Activated CD4-positive, alpha-beta T cell treated with anti-CD3 and anti-CD28 coated beads, Interleukin-2, amount 10 ng/mL, durations not matched to agents 24 days and 14 days (primary cell): ENCODE measurements around the gene PDZD4. TPM values are rescaled to one million over a fixed set of nuclear protein-coding genes. Genes with fewer than 3 reads are reported as not detected.
"Not testable (repeated sequence)": the region's sequence is repeated elsewhere in the genome, so short reads cannot be mapped to it uniquely, and the experiment has no call there.

Experiments
- DNase-seq: peaks from one replicate; pipeline ENCODE4 v3.0.0; 2022
- H3K27ac Mint-ChIP-seq: one replicate; pipeline ENCODE4 v1.8.0; 2022; ENCODE audit warnings: mild to moderate bottlenecking, mixed read lengths
- H3K27me3 Mint-ChIP-seq: one replicate; pipeline ENCODE4 v1.8.0; 2022; ENCODE audit warnings: mixed read lengths
- H3K36me3 Mint-ChIP-seq: one replicate; pipeline ENCODE4 v1.8.0; 2022; ENCODE audit warnings: low read depth, mild to moderate bottlenecking, mixed read lengths
- H3K4me1 Mint-ChIP-seq: one replicate; pipeline ENCODE4 v1.8.0; 2021; ENCODE audit warnings: mixed read lengths
- H3K4me3 Mint-ChIP-seq: one replicate; pipeline ENCODE4 v1.8.0; 2022; ENCODE audit warnings: mild to moderate bottlenecking, moderate library complexity, mixed read lengths
- H3K9me3 Mint-ChIP-seq: one replicate; pipeline ENCODE4 v1.8.0; 2021; ENCODE audit warnings: mixed read lengths
- intact Hi-C: fragments of 100-400 bp; cut with micrococcal nuclease; formaldehyde crosslinking; loops from one replicate; pipeline ENCODE4 v1.15.1; 2023
- total RNA-seq: library from RNA; stranded (reverse); gene quantifications from 2 replicates; pipeline ENCODE4 v1.2.3, GENCODE V29; 2022

The PDZD4 gene
- total RNA-seq, 1 donor from 2014 or later, result 0.58 TPM

DNA sequence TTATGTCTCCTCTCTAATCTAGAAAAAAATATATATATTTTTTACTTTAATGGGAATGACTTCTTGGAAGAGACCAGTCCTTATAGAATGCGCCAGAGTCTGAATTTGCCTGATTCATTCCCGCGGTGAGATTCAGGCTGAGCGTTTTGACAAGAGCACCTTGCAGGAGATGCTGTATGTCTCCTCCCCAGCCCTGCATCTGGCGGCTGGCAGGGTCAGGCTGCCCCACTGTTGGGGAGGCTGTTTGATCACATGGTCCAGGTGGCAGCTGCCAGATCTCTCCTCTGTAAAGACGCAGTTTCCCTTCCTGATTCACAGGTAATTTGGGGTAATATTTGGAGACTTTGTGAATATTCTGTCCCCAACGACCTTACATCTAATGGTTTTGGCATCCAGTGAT, 9.7 kb downstream of the PDZD4 start:
- Mint-ChIP-seq H3K4me1 (peaks cover 22% of the 10 kb centered on the region), H3K27me3 (peaks cover 13% of the 10 kb centered on the region), H3K36me3 (no peaks in the 10 kb centered on the region), H3K9me3 (no peaks in the 10 kb centered on the region), H3K4me3 (no peak overlapping the region), H3K27ac (no peak overlapping the region)
- no peak for DNase-seq
- intact Hi-C loops, result loop anchor here (5.0 kb wide), 1 partner anchor 57 kb away; no protein-coding TSS in a partner anchor

DNA sequence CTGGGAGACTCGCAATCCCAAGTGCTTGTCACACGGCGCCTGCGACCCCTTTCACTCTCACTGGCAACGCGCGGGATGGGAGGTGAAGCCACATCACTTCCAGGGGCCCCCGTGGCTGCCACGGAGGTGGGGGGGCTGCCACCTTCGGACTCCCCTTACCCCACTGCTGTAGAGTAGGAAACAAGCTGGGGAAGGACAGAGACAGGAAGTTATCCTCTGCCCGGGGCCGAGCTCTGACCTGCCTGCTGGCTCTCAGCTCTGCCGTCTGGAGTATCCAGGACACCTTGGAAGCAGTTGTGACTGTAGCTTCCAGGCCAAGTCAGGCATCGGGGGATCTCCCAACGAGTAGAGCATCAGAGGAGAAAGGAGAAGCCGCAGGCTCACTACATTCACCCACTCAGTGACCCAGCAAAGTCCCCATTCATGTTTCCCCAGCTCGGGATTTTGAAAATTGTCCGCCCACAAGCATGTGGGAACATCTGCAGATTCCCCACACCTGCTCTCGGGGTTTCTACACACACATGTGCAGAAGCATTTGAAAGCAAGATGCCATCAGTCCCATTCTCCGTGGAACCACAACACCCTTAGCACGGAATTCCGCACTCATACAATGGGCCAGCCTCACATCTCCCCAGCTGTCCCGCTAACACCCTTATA, 10.8 kb downstream of the PDZD4 start:
- intact Hi-C loops, result loop anchor here (5.0 kb wide), 1 partner anchor 58 kb away; no protein-coding TSS in a partner anchor
- Mint-ChIP-seq H3K4me1 (peaks cover 23% of the 10 kb centered on the region), H3K27me3 (peaks cover 15% of the 10 kb centered on the region), H3K27ac (no peak overlapping the region), H3K36me3 (no peaks in the 10 kb centered on the region), H3K4me3 (peak overlapping the region; percentile 47), H3K9me3 (no peaks in the 10 kb centered on the region)
- DNase-seq, result no peak

DNA sequence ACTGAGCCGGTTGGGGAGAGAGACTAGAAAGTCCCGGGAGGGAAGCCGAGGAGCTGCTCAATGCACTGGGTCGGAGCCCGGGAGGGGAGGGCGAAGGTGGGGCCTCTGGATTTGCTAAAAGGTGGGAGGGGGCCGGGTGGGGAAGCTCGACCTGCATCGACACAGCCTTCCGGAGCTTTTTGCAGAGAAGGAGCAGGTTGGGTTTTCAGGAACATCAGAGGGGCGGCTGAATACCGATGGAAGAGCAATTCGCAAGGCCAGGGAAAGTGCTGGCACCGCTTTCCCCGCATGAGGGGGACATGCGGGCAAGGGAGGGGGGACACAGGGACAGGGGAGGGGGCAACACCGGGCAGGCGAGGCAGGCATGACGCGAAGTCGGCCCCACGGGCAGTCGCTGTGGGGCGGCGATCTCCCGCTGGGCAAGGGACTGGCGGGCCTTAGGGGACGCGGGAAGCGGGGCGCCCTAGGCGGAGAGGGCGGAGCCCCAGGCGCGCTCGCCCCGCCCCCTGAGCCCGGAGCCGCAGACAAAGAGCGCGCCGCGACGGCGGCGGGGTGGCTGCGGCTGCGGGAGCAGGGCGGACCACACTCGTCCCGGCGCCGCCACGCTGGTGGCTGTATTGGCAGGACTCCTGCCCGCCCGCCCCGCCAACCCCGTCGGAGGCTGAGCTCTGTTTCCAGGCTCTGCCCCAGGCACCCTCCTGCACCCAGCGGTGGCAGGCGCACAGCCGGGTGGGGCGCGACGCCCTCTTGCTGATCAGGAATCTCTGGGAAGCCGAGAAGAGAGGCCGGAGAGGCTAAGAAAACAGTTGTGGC, 11.6 kb downstream of the PDZD4 start:
- Mint-ChIP-seq H3K27me3 (peaks cover 13% of the 10 kb centered on the region), H3K36me3 (no peaks in the 10 kb centered on the region), H3K9me3 (no peaks in the 10 kb centered on the region), H3K4me3 (peak overlapping the region; percentile 47), H3K27ac (no peak overlapping the region), H3K4me1 (peaks cover 23% of the 10 kb centered on the region)
- intact Hi-C loops, result no loop called here
- peak; percentile 89 for DNase-seq

DNA sequence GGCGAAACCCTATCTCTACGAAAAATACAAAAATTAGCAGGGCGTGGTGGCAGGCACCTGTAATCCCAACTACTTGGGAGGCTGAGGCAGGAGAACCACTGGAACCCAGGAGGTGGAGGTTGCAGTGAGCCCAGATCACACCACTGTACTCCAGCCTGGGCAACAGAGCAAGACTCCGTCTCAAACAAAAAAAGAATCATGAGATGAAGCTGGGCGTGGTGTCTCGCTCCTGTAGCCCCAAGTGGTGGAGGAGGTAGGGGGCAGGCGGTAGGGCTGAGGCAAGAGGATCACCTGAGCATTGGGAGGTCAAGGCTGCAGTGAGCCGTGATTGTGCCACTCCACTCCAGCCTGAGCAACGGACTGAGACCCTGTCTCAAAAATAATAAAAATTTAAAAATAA, 12.3 kb downstream of the PDZD4 start:
- intact Hi-C loops, H3K27ac Mint-ChIP-seq, DNase-seq, H3K9me3 Mint-ChIP-seq, H3K4me3 Mint-ChIP-seq, H3K36me3 Mint-ChIP-seq: not testable (repeated sequence)
- peaks cover 23% of the 10 kb centered on the region for H3K4me1 Mint-ChIP-seq
- peaks cover 15% of the 10 kb centered on the region for H3K27me3 Mint-ChIP-seq

DNA sequence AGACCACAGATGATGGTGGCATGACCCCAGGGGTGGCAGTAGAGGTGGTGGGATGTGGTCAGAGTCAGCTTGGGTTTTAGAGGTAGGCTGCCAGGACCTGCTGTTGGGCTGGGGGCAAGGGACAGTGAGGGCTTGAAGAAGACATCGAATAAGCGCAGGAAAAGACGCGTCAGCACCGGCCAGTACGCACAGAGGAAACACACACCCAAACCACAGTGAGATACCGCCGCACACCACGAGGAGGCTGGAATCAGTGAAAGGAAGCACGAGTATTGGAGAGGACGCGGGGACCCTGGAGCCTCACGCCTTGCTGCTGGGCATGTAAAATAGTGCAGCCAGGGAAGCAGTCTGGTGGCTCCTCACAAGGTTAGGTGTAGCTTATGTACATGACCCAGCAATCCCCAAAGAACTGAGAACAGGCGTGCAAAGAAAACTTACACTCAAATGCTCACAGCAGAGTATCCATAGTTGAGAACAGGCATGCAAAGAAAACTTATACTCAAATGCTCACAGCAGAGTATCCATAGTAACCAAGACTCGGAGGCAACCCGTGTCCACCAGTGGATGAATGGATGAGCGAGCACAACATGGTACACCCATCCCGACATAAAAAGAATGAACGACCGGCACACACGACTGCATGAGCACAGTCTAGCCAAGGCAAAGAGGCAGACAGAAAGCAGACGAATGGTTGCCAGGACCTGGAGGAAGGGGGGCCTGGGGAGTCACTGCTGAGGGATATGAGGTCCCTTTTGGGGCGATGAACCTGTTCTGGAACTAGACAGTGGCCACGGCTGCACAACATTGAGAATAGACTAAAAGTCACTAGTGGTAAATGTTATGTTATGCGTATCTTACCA, 13.3 kb downstream of the PDZD4 start:
- Mint-ChIP-seq H3K4me1 (peaks cover 16% of the 10 kb centered on the region), H3K27me3 (peaks cover 18% of the 10 kb centered on the region), H3K4me3 (peak overlapping the region; percentile 56), H3K36me3 (no peaks in the 10 kb centered on the region), H3K27ac (peak overlapping the region; percentile 41), H3K9me3 (no peaks in the 10 kb centered on the region)
- intact Hi-C loops, result no loop called here
- peak; percentile 81 for DNase-seq

DNA sequence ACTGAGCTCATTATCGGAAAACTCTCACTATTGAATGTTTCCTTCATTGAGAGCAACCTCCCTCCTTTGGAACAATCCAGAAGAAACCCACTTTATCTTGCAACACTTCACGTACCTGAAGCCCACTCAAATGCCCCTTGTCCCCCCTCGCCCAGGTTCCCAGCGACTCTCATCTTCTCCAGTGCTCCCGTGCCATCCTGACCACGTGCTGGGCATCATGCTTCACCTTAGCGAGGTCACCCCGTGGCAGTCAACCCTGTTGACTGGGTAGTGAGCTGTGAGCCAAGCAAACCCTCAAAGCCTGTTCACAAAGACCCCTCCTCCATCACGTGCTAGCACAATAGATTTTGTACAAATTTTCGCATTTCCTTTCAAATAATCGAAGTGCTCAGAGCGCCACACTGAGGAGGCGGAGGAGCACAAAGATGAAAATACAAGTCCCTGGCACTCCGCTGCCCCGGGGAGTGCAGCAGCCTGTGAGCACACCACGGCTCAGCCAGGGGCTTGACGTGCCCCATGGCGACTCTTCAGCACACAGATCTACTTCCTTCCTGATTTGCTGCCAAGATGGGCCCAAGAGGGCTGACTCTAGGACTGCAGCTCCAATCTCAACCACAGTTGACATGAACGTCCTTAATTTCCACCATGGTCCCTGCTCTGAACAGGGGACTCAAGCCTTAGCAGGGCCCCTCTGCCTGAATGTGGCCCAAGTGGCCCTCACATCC, 15.6 kb downstream of the PDZD4 start:
- Mint-ChIP-seq H3K4me1 (peaks cover 13% of the 10 kb centered on the region), H3K4me3 (no peak overlapping the region), H3K9me3 (no peaks in the 10 kb centered on the region), H3K27ac (no peak overlapping the region), H3K27me3 (peaks cover 23% of the 10 kb centered on the region), H3K36me3 (no peaks in the 10 kb centered on the region)
- no peak for DNase-seq
- intact Hi-C loops, result no loop called here

DNA sequence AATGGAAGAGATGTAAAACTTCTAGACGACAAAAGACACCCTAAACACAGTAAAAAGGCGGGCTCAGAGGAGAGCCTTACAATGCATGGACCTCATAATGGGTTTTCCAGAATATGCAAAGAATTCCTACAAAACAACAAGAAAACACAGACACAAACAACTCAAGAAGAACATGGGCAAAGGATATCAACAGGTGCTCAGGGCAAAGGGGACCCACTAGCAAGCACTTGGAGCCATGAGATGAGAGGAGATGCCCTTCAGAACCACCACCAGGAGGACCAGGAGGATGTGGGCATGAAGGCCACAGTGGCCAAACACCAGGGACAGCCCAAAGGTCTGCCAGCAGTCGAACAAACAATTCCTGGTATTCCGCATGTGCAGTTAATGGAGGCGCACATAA, 17.2 kb downstream of the PDZD4 start:
- H3K36me3 Mint-ChIP-seq, result no peaks in the 10 kb centered on the region
- DNase-seq, result no peak
- no peaks in the 10 kb centered on the region for H3K9me3 Mint-ChIP-seq
- no peak overlapping the region for H3K4me3 Mint-ChIP-seq
- H3K27ac Mint-ChIP-seq, result no peak overlapping the region
- peaks cover 13% of the 10 kb centered on the region for H3K4me1 Mint-ChIP-seq
- H3K27me3 Mint-ChIP-seq, result peaks cover 20% of the 10 kb centered on the region
- intact Hi-C loops, result no loop called here

DNA sequence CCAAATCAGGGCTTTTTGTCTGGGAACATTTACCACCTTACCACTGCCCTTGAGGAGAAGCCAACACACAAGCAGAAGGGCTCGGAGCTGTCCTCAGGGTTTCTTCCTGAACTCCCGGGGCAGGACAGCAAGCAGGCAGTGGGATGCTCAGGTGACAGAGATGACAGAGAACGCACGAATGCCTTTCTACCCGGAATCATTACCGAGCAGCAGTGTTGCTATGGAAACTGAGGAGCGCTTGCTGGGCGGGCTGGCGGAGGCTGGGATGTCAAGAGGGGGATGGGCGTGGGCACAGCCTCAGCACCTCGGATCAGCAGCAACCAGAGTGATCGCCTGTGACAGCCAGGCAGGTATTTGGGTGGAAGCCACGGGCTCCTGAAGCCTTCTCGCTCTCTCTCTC, 18.1 kb downstream of the PDZD4 start:
- intact Hi-C loops, result no loop called here
- Mint-ChIP-seq H3K27ac (no peak overlapping the region), H3K27me3 (peaks cover 20% of the 10 kb centered on the region), H3K36me3 (no peaks in the 10 kb centered on the region), H3K9me3 (no peaks in the 10 kb centered on the region), H3K4me1 (peaks cover 9% of the 10 kb centered on the region), H3K4me3 (no peak overlapping the region)
- DNase-seq, result no peak

DNA sequence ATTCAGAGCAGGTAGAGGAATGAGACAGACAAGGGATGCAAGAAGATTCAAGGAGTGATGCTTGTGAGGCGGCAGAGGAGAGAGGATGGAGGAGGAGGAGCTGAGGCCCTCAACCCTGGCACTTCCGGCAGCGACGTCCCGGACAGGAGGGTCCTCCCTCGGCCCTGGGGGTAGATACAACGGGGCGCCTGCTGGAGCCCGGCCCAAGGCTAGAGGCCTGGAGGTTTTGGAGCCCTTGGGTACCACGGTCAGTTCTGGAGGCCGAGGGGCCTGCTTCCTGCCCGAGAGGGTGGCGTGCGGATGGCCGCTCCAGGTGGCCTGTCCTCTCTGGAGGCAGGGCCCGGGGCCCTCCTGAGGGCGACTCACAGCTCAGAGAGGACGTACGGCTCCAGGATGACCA, 22.4 kb downstream of the PDZD4 start:
- Mint-ChIP-seq H3K27ac (no peak overlapping the region), H3K4me1 (no peaks in the 10 kb centered on the region), H3K9me3 (no peaks in the 10 kb centered on the region), H3K36me3 (no peaks in the 10 kb centered on the region), H3K27me3 (peaks cover 7% of the 10 kb centered on the region), H3K4me3 (no peak overlapping the region)
- intact Hi-C loops, result no loop called here
- DNase-seq, result no peak

DNA sequence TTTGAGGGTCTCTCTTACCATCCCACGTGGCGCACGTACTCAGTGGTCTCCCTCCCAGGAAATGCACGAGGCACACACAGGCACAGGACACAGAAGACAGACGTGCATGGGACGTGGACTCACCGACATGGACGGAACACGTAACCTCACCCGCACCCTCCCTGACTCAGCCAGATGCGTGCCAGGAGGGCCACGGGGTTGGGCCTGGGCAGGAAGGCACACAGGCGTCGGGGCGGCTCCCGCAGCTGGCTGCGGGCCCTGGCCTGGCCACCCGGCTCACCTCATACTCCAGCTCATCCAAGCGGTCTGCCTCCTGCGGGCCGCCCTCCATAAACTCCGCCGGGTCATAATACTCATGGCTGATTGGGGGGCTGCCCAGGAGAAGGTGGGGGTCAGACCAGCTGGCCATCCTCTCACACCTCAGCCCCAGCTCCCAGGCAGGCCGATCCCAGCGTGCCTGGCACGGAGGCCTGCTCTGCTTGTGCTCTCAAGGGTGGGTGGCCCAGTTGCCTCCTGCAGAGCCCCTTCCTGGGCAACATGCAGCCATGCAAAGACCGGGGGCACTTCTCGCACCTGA, 23.3 kb downstream of the PDZD4 start:
- Mint-ChIP-seq H3K4me1 (no peaks in the 10 kb centered on the region), H3K27me3 (peaks cover 4% of the 10 kb centered on the region), H3K9me3 (no peaks in the 10 kb centered on the region), H3K27ac (no peak overlapping the region), H3K4me3 (no peak overlapping the region), H3K36me3 (no peaks in the 10 kb centered on the region)
- intact Hi-C loops, result no loop called here
- DNase-seq, result no peak

DNA sequence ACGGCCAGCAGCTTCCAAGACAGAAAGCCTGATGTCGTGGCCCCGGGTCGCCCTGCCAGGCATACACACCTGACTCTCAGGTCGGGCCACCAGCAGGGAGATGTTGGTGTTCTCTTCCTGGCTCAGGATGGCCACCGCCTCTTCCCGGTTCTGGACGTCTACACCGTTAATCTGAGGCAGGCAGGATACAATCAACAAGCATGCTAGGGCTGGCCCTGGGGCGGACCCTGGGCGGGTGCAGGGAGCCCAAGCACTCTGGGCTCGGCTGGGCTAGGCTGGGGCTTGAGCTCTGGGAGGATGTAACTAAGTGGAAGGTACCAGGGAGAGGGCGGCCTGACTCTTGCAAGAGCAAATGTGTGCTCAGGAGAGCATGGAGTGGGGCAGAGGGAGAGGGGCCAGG, 24.9 kb downstream of the PDZD4 start:
- H3K36me3 Mint-ChIP-seq, result no peaks in the 10 kb centered on the region
- intact Hi-C loops, result no loop called here
- H3K9me3 Mint-ChIP-seq, result no peaks in the 10 kb centered on the region
- H3K27me3 Mint-ChIP-seq, result no peaks in the 10 kb centered on the region
- DNase-seq, result no peak
- no peaks in the 10 kb centered on the region for H3K4me1 Mint-ChIP-seq
- H3K27ac Mint-ChIP-seq, result no peak overlapping the region
- H3K4me3 Mint-ChIP-seq, result no peak overlapping the region

DNA sequence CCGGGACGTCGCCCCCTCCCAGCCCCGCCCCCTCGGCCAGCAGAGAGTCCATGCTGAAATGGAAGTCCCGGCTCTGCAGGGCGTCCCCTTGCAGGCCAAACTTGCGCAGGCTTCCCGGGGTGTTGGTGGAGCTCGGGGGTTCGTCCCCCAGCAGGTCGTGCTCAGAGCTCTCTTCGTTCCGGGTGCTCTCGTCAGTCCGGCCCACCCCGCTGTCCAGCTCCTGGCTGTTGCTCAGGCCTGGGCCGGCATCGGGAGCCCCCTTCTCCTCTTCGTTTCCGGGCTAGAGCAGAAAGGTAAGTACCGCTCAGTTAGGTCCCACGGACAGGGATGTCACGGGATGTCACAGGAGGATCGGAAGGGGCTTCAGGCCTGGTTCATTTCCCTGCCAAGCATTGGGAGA, 25.7 kb downstream of the PDZD4 start:
- no peaks in the 10 kb centered on the region for H3K4me1 Mint-ChIP-seq
- no peak overlapping the region for H3K27ac Mint-ChIP-seq
- H3K36me3 Mint-ChIP-seq, result no peaks in the 10 kb centered on the region
- no peak for DNase-seq
- no peaks in the 10 kb centered on the region for H3K27me3 Mint-ChIP-seq
- H3K4me3 Mint-ChIP-seq, result no peak overlapping the region
- H3K9me3 Mint-ChIP-seq, result no peaks in the 10 kb centered on the region
- intact Hi-C loops, result no loop called here

DNA sequence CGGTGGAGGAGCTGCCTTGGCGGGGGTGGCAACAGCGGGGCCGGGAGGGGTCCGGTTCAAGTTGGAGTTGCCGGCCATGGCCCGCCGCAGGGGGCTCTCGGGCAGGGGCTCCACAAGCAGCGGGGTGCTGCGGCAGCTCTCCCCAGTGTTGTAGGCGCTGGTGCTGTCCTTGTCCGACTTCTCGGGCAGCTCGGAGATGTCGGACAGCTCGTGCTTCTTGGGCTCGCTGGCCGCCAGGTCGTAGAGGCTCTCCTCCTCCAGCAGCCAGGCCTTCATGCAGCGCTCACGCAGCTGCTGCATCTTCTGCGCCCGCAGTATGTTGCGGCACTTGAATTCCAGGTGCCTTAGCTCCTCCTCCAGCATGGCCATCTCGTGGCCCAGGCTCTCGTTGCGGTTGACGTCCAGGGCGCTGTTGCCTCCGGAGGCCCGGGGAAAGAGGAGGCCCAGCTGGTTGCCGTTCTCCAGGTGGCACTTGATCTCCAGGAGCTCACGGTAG, 26.2 kb downstream of the PDZD4 start:
- intact Hi-C loops, result no loop called here
- Mint-ChIP-seq H3K4me3 (no peak overlapping the region), H3K27me3 (no peaks in the 10 kb centered on the region), H3K27ac (no peak overlapping the region), H3K36me3 (no peaks in the 10 kb centered on the region), H3K9me3 (no peaks in the 10 kb centered on the region), H3K4me1 (no peaks in the 10 kb centered on the region)
- no peak for DNase-seq
